GM12878 (cell line): ENCODE data around the gene KIF3A.

Experiments
- BRCA1 ChIP-seq: IDR thresholded peaks from 2 replicates; pipeline ENCODE4 v1.6.1; 2011; ENCODE audit warnings: low read depth, low read length, improper control_type of control experiment
- DPF2 ChIP-seq: fragments of 450-650 bp; IDR thresholded peaks from 2 replicates; pipeline ENCODE4 v1.6.1; 2017; ENCODE audit warnings: mild to moderate bottlenecking
- IKZF2 ChIP-seq, 2 experiments: fragments of 450-650 bp; IDR thresholded peaks; 2 replicates each; pipeline ENCODE4 v1.6.1; 2017; ENCODE audit warnings: mild to moderate bottlenecking in 2 of 2, moderate library complexity in 2 of 2
- YY1 ChIP-seq: IDR thresholded peaks from 2 replicates; pipeline ENCODE4 v1.6.1; 2011; ENCODE audit warnings: low read depth, mild to moderate bottlenecking, low read length
- TF ChIP-seq, protein P1 (sequence below): fragments of 450-650 bp; IDR thresholded peaks from 2 replicates; pipeline ENCODE4 v1.6.1; 2017; ENCODE audit warnings: antibody characterized with exemption, mild to moderate bottlenecking, moderate library complexity
- TF ChIP-seq, protein P2 (sequence below): IDR thresholded peaks from 2 replicates; pipeline ENCODE4 v1.6.1; 2012; ENCODE audit warnings: improper control_type of control experiment, low read depth, low read length; ENCODE audit not compliant: insufficient replicate concordance
- TF ChIP-seq, protein P3 (sequence below), 3 experiments: IDR thresholded peaks in 2 of 3; conservative IDR thresholded peaks in 1 of 3; 2 replicates each; pipeline ENCODE4 v1.5.1; 2011; ENCODE audit warnings: low read depth in 3 of 3, low read length in 3 of 3, mild to moderate bottlenecking in 3 of 3, control low read depth in 2 of 3, moderate library complexity in 2 of 3, inconsistent platforms in 1 of 3, mixed read lengths in 1 of 3; ENCODE audit not compliant: control insufficient read depth in 2 of 3, insufficient read depth in 1 of 3; ENCODE audit errors: extremely low read depth in 1 of 3

DNA sequence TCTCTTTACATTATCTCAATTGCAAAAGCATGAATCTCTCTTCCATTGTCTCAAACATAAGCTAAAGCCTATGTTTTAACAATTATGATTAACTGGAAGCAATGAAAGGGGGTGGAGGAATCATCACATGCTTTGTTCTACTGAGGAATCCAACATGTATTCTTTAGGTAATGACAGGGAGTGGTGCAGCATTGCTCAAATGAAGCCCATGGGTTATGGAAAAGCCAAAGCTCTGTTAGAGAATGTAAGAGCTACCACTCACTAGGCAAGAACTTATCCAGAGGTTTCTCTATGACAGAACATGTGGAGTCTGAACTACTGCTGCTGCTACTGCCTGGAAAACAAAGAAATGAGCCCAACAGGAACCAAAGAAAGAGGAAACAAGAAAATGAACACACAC, 28.7 kb downstream of the KIF3A start:
- TF ChIP-seq, protein P1, sequence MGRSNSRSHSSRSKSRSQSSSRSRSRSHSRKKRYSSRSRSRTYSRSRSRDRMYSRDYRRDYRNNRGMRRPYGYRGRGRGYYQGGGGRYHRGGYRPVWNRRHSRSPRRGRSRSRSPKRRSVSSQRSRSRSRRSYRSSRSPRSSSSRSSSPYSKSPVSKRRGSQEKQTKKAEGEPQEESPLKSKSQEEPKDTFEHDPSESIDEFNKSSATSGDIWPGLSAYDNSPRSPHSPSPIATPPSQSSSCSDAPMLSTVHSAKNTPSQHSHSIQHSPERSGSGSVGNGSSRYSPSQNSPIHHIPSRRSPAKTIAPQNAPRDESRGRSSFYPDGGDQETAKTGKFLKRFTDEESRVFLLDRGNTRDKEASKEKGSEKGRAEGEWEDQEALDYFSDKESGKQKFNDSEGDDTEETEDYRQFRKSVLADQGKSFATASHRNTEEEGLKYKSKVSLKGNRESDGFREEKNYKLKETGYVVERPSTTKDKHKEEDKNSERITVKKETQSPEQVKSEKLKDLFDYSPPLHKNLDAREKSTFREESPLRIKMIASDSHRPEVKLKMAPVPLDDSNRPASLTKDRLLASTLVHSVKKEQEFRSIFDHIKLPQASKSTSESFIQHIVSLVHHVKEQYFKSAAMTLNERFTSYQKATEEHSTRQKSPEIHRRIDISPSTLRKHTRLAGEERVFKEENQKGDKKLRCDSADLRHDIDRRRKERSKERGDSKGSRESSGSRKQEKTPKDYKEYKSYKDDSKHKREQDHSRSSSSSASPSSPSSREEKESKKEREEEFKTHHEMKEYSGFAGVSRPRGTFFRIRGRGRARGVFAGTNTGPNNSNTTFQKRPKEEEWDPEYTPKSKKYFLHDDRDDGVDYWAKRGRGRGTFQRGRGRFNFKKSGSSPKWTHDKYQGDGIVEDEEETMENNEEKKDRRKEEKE = no peak
- no peak for TF ChIP-seq BRCA1
- TF ChIP-seq DPF2 = no peak
- TF ChIP-seq IKZF2 (IDR thresholded peaks at IDR 0.05) = no peak
- TF ChIP-seq, protein P2, sequence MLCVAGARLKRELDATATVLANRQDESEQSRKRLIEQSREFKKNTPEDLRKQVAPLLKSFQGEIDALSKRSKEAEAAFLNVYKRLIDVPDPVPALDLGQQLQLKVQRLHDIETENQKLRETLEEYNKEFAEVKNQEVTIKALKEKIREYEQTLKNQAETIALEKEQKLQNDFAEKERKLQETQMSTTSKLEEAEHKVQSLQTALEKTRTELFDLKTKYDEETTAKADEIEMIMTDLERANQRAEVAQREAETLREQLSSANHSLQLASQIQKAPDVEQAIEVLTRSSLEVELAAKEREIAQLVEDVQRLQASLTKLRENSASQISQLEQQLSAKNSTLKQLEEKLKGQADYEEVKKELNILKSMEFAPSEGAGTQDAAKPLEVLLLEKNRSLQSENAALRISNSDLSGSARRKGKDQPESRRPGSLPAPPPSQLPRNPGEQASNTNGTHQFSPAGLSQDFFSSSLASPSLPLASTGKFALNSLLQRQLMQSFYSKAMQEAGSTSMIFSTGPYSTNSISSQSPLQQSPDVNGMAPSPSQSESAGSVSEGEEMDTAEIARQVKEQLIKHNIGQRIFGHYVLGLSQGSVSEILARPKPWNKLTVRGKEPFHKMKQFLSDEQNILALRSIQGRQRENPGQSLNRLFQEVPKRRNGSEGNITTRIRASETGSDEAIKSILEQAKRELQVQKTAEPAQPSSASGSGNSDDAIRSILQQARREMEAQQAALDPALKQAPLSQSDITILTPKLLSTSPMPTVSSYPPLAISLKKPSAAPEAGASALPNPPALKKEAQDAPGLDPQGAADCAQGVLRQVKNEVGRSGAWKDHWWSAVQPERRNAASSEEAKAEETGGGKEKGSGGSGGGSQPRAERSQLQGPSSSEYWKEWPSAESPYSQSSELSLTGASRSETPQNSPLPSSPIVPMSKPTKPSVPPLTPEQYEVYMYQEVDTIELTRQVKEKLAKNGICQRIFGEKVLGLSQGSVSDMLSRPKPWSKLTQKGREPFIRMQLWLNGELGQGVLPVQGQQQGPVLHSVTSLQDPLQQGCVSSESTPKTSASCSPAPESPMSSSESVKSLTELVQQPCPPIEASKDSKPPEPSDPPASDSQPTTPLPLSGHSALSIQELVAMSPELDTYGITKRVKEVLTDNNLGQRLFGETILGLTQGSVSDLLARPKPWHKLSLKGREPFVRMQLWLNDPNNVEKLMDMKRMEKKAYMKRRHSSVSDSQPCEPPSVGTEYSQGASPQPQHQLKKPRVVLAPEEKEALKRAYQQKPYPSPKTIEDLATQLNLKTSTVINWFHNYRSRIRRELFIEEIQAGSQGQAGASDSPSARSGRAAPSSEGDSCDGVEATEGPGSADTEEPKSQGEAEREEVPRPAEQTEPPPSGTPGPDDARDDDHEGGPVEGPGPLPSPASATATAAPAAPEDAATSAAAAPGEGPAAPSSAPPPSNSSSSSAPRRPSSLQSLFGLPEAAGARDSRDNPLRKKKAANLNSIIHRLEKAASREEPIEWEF = no peak
- no peak for TF ChIP-seq YY1
- TF ChIP-seq, protein P3, sequence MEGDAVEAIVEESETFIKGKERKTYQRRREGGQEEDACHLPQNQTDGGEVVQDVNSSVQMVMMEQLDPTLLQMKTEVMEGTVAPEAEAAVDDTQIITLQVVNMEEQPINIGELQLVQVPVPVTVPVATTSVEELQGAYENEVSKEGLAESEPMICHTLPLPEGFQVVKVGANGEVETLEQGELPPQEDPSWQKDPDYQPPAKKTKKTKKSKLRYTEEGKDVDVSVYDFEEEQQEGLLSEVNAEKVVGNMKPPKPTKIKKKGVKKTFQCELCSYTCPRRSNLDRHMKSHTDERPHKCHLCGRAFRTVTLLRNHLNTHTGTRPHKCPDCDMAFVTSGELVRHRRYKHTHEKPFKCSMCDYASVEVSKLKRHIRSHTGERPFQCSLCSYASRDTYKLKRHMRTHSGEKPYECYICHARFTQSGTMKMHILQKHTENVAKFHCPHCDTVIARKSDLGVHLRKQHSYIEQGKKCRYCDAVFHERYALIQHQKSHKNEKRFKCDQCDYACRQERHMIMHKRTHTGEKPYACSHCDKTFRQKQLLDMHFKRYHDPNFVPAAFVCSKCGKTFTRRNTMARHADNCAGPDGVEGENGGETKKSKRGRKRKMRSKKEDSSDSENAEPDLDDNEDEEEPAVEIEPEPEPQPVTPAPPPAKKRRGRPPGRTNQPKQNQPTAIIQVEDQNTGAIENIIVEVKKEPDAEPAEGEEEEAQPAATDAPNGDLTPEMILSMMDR (IDR thresholded peaks at IDR 0.05 in 2 of 3, conservative IDR thresholded peaks at IDR 0.05 in 1 of 3; ENCODE audit: control insufficient read depth in 2 of 3, extremely low read depth in 1 of 3, insufficient read depth in 1 of 3, low read depth in 3 of 3, low read length in 3 of 3) = no peak
